Neural cell (in vitro differentiated cells): Measurements from ENCODE around the gene LIN7B. TPM values are rescaled to one million over a fixed set of nuclear protein-coding genes. Genes with fewer than 3 reads are reported as not detected.

Experiments used
- H2AFZ ChIP-seq: fragments of 200-600, 300-800 bp; sonication (generic), shearing (Covaris generic); 2 replicates; pipeline ENCODE4 v1.6.0; 2014; ENCODE audit warnings: low read depth, mild to moderate bottlenecking, antibody characterized with exemption, low read length, moderate library complexity
- H3F3A ChIP-seq: fragments of 200-600 bp; shearing (Covaris generic); 2 replicates; pipeline ENCODE4 v1.6.1; 2016; ENCODE audit warnings: mild to moderate bottlenecking, moderate library complexity, mixed read lengths, antibody characterized with exemption, low read length; ENCODE audit not compliant: insufficient read depth, poor library complexity, severe bottlenecking
- H3K27ac ChIP-seq: fragments of 200-600, 300-800 bp; sonication (generic), shearing (Covaris generic); 2 replicates; pipeline ENCODE4 v1.5.1; 2014; ENCODE audit warnings: mild to moderate bottlenecking, low read length, moderate library complexity
- H3K27me3 ChIP-seq: fragments of 300-800, 200-600 bp; sonication (generic), shearing (Covaris generic); 2 replicates; pipeline ENCODE4 v1.6.0; 2014; ENCODE audit warnings: mild to moderate bottlenecking, low read depth, low read length, moderate library complexity; ENCODE audit not compliant: insufficient read depth
- H3K36me3 ChIP-seq: fragments of 300-800, 200-600 bp; sonication (generic), shearing (Covaris generic); 2 replicates; pipeline ENCODE4 v1.5.1; 2014; ENCODE audit warnings: mild to moderate bottlenecking, antibody characterized with exemption, low read length, moderate library complexity; ENCODE audit not compliant: insufficient read depth
- H3K4me2 ChIP-seq: fragments of 300-800, 200-600 bp; sonication (generic), shearing (Covaris generic); 2 replicates; pipeline ENCODE4 v1.6.0; 2014; ENCODE audit warnings: mild to moderate bottlenecking, low read length
- H3K4me3 ChIP-seq: fragments of 300-800, 200-600 bp; sonication (generic), shearing (Covaris generic); 2 replicates; pipeline ENCODE4 v1.5.1; 2014; ENCODE audit warnings: mild to moderate bottlenecking, low read length, moderate library complexity
- H3K79me2 ChIP-seq: fragments of 200-600 bp; shearing (Covaris generic); replicated peaks from 2 replicates; pipeline ENCODE4 v1.6.0; 2014; ENCODE audit warnings: mild to moderate bottlenecking, low read length, moderate library complexity; ENCODE audit not compliant: insufficient read depth
- H3K9ac ChIP-seq: fragments of 300-800, 200-600 bp; sonication (generic), shearing (Covaris generic); 2 replicates; pipeline ENCODE4 v1.6.1; 2016; ENCODE audit warnings: mild to moderate bottlenecking, low read length, mixed read lengths
- H3K9me2 ChIP-seq: fragments of 200-600 bp; shearing (Covaris generic); 2 replicates; pipeline ENCODE4 v1.6.1; 2016; ENCODE audit warnings: mild to moderate bottlenecking, low read length, mixed read lengths; ENCODE audit not compliant: insufficient read depth
- H3K9me3 ChIP-seq: fragments of 200-600, 300-800 bp; sonication (generic), shearing (Covaris generic); 2 replicates; pipeline ENCODE4 v1.6.1; 2016; ENCODE audit warnings: mild to moderate bottlenecking, mixed run types, low read length, moderate library complexity, mixed read lengths
- H4K20me1 ChIP-seq: fragments of 200-600 bp; shearing (Covaris generic); 2 replicates; pipeline ENCODE4 v1.6.1; 2016; ENCODE audit warnings: mild to moderate bottlenecking, mixed run types; ENCODE audit not compliant: insufficient read depth
- EP300 ChIP-seq: fragments of 450-650 bp; conservative IDR thresholded peaks from 2 replicates; pipeline ENCODE4 v1.6.1; 2014; ENCODE audit warnings: antibody characterized with exemption, mild to moderate bottlenecking, moderate library complexity; ENCODE audit not compliant: poor library complexity, severe bottlenecking
- EZH2 ChIP-seq: fragments of 200-600, 300-800 bp; shearing (Covaris generic), sonication (generic); IDR thresholded peaks from 2 replicates; pipeline ENCODE4 v1.6.1; 2014; ENCODE audit warnings: antibody characterized with exemption, low read length, borderline replicate concordance, mild to moderate bottlenecking; ENCODE audit not compliant: insufficient read depth, poor library complexity, severe bottlenecking
- MXI1 ChIP-seq: fragments of 450-650 bp; conservative IDR thresholded peaks from 2 replicates; pipeline ENCODE4 v1.6.1; 2014; ENCODE audit warnings: antibody characterized with exemption, mild to moderate bottlenecking; ENCODE audit not compliant: poor library complexity, severe bottlenecking
- POLR2AphosphoS5 ChIP-seq: IDR thresholded peaks from 2 replicates; pipeline ENCODE4 v1.6.1; 2012
- SMC3 ChIP-seq: fragments of 450-650 bp; conservative IDR thresholded peaks from 2 replicates; pipeline ENCODE4 v1.6.1; 2014; ENCODE audit warnings: antibody characterized with exemption, mild to moderate bottlenecking, moderate library complexity; ENCODE audit not compliant: poor library complexity
- TAF1 ChIP-seq: IDR thresholded peaks from 2 replicates; pipeline ENCODE4 v1.6.1; 2012; ENCODE audit warnings: low read depth
- polyA plus RNA-seq: library from polyadenylated mRNA; depleted of rRNA; stranded (reverse); fragments of >200 nt; gene quantifications from 2 replicates; pipeline ENCODE4 v1.2.3, GENCODE V29; 2014
- TF ChIP-seq, protein P1 (sequence below): IDR thresholded peaks from 2 replicates; pipeline ENCODE4 v1.6.1; 2012; ENCODE audit warnings: borderline replicate concordance
- TF ChIP-seq, protein P2 (sequence below): fragments of 450-650 bp; IDR thresholded peaks from 2 replicates; pipeline ENCODE4 v1.5.1; 2014; ENCODE audit warnings: antibody characterized with exemption, mild to moderate bottlenecking, moderate library complexity; ENCODE audit not compliant: poor library complexity, severe bottlenecking

The LIN7B gene
- polyA plus RNA-seq, 1 donor from 2014 or later, result 88.7 TPM

DNA sequence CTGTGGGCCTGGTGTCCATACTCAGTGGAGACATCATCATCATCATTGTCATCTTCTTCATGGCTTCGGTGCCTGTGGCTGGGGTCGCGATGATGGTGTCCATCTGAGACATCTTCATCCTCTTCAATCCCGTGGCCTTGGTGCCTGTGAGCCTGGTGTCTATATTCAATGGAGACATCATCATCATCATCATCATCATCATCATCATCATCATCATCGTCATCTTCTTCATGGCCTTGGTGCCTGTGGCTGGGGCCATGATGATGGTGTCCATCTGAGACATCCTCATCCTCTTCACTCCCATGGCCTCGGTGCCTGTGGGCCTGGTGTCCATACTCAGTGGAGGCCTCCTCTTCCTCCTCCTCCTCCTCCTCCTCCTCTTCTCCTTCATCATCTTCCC, 40.1 kb downstream of the LIN7B start:
- Histone ChIP-seq H4K20me1 (no peaks in the 10 kb centered on the region), H3K27ac (no peak overlapping the region), H3K9ac (no peak overlapping the region), H3K36me3 (no peaks in the 10 kb centered on the region), H3K9me2 (no peaks in the 10 kb centered on the region), H2AFZ (no peak overlapping the region), H3K27me3 (no peaks in the 10 kb centered on the region), H3K4me3 (no peak overlapping the region), H3K79me2 (no peaks in the 10 kb centered on the region), H3K4me2 (no peak overlapping the region), H3K9me3 (no peaks in the 10 kb centered on the region), H3F3A (no peaks in the 10 kb centered on the region)
- TF ChIP-seq SMC3 (no peak), POLR2AphosphoS5 (no peak), EP300 (no peak), TAF1 (no peak)
- TF ChIP-seq, protein P1, sequence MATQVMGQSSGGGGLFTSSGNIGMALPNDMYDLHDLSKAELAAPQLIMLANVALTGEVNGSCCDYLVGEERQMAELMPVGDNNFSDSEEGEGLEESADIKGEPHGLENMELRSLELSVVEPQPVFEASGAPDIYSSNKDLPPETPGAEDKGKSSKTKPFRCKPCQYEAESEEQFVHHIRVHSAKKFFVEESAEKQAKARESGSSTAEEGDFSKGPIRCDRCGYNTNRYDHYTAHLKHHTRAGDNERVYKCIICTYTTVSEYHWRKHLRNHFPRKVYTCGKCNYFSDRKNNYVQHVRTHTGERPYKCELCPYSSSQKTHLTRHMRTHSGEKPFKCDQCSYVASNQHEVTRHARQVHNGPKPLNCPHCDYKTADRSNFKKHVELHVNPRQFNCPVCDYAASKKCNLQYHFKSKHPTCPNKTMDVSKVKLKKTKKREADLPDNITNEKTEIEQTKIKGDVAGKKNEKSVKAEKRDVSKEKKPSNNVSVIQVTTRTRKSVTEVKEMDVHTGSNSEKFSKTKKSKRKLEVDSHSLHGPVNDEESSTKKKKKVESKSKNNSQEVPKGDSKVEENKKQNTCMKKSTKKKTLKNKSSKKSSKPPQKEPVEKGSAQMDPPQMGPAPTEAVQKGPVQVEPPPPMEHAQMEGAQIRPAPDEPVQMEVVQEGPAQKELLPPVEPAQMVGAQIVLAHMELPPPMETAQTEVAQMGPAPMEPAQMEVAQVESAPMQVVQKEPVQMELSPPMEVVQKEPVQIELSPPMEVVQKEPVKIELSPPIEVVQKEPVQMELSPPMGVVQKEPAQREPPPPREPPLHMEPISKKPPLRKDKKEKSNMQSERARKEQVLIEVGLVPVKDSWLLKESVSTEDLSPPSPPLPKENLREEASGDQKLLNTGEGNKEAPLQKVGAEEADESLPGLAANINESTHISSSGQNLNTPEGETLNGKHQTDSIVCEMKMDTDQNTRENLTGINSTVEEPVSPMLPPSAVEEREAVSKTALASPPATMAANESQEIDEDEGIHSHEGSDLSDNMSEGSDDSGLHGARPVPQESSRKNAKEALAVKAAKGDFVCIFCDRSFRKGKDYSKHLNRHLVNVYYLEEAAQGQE, result no peak
- TF ChIP-seq, protein P2, sequence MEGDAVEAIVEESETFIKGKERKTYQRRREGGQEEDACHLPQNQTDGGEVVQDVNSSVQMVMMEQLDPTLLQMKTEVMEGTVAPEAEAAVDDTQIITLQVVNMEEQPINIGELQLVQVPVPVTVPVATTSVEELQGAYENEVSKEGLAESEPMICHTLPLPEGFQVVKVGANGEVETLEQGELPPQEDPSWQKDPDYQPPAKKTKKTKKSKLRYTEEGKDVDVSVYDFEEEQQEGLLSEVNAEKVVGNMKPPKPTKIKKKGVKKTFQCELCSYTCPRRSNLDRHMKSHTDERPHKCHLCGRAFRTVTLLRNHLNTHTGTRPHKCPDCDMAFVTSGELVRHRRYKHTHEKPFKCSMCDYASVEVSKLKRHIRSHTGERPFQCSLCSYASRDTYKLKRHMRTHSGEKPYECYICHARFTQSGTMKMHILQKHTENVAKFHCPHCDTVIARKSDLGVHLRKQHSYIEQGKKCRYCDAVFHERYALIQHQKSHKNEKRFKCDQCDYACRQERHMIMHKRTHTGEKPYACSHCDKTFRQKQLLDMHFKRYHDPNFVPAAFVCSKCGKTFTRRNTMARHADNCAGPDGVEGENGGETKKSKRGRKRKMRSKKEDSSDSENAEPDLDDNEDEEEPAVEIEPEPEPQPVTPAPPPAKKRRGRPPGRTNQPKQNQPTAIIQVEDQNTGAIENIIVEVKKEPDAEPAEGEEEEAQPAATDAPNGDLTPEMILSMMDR, result no peak

DNA sequence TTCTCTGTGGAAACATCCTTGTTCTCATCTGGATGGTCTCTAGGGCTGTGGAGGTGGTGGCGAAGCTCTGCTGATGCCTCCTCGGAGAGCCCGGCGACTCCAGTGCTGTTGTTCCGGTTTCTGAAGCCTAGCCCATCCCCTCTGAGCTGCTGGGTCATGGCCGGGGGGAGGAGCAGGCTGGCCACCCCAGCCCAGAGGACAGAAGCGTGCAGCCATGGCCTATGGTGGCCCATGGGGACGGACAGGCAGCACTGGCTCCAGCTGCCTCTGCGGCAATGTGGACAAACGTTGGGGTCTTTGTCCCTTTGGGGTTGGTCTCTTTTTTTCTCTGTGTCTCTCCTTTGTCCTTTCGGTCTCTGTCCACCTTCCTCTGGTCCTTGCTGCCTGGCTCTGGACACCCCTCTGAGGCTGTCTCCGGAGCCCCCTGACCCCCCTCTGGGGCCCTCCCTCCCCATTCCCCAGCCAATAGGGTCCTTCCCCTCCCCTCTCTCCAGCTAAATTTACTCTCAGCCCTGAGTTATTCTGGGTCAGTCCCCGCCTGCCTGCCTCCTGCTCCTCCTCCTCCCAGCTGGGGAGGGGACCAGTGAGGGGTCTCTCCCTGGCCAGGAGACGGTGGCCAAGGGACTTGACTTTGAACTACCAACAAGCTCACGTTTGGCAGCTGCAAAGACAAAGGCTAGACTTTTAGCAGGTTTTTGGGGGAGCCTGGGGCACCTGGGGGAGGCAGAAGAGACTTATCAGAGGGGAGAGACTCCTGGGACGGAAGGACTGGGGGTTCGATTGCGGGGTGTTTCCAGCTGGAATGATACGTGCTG, 41.0 kb downstream of the LIN7B start, which contains the start of gene HRC:
Gene HRC, minus strand, starts transcription at position 392 of the 815 bp plus-strand sequence. Its CDS starts 159 bp downstream, at position 233.
- Histone ChIP-seq H2AFZ (no peak within 1 kb of the TSS), H4K20me1 (no peaks in the 10 kb centered on the region), H3K9me2 (no peaks in the 10 kb centered on the region), H3K79me2 (no peaks in the 10 kb centered on the region), H3K27me3 (no peaks in the 10 kb centered on the region), H3K4me2 (no peak within 1 kb of the TSS), H3K9me3 (no peaks in the 10 kb centered on the region), H3K4me3 (no peak within 1 kb of the TSS), H3K27ac (no peak within 1 kb of the TSS), H3K36me3 (no peaks in the 10 kb centered on the region), H3F3A (no peaks in the 10 kb centered on the region), H3K9ac (no peak within 1 kb of the TSS)
- TF ChIP-seq, protein P1, result no peak
- no peak for TF ChIP-seq EZH2
- TF ChIP-seq EP300, result no peak
- no peak for TF ChIP-seq POLR2AphosphoS5
- no peak for TF ChIP-seq MXI1
